OCI-LY3 (cell line): Measurements from ENCODE around the gene SBNO2.
A peak's percentile ranks its signal among the peaks of the same experiment; 100 is the strongest.

Source experiments
- H2AFZ ChIP-seq: fragments of 200-600, 300-600 bp; shearing (Covaris generic); 2 replicates; pipeline ENCODE4 v1.6.0; 2014; ENCODE audit warnings: antibody characterized with exemption, low read depth, low read length
- H3K27ac ChIP-seq: fragments of 200-600, 300-600 bp; sonication (generic); 2 replicates; pipeline ENCODE4 v1.5.1; 2014; ENCODE audit warnings: mild to moderate bottlenecking, low read length, moderate library complexity, mixed read lengths
- H3K27me3 ChIP-seq: fragments of 200-600, 300-600 bp; sonication (generic); 2 replicates; pipeline ENCODE4 v1.6.1; 2014; ENCODE audit warnings: low read depth, low read length, mixed read lengths
- H3K36me3 ChIP-seq: fragments of 200-600, 300-600 bp; sonication (generic); replicated peaks from 2 replicates; pipeline ENCODE3; 2014; ENCODE audit warnings: low read depth, low read length, mixed read lengths
- H3K4me1 ChIP-seq: fragments of 300-600, 200-600 bp; sonication (generic); 2 replicates; pipeline ENCODE4 v1.6.1; 2014; ENCODE audit warnings: low read length, mixed read lengths
- H3K4me2 ChIP-seq: fragments of 200-600, 300-600 bp; sonication (generic); 2 replicates; pipeline ENCODE4 v1.6.1; 2014; ENCODE audit warnings: low read length, mixed read lengths
- H3K4me3 ChIP-seq: fragments of 300-600, 200-600 bp; sonication (generic); 2 replicates; pipeline ENCODE4 v1.5.1; 2014; ENCODE audit warnings: antibody characterized with exemption, mild to moderate bottlenecking, low read length, moderate library complexity
- H3K79me2 ChIP-seq: fragments of 300-600, 200-600 bp; shearing (Covaris generic); 2 replicates; pipeline ENCODE4 v1.6.1; 2014; ENCODE audit warnings: mild to moderate bottlenecking, low read length, mixed read lengths
- H3K9ac ChIP-seq: fragments of 300-600, 200-600 bp; shearing (Covaris generic); 2 replicates; pipeline ENCODE4 v1.6.0; 2014; ENCODE audit warnings: mild to moderate bottlenecking, low read length, moderate library complexity
- H3K9me3 ChIP-seq: fragments of 200-600, 300-600 bp; shearing (Covaris generic); 2 replicates; pipeline ENCODE4 v1.6.1; 2014; ENCODE audit warnings: low read length, mixed read lengths; ENCODE audit not compliant: insufficient read depth
- H4K20me1 ChIP-seq: fragments of 200-600, 300-600 bp; sonication (generic); 2 replicates; pipeline ENCODE4 v1.6.1; 2016; ENCODE audit warnings: low read length, mixed read lengths; ENCODE audit not compliant: insufficient read depth
- EZH2phosphoT487 ChIP-seq: fragments of 200-600 bp; shearing (Covaris generic); IDR thresholded peaks from 2 replicates; pipeline ENCODE4 v1.6.1; 2018; ENCODE audit warnings: antibody characterized with exemption, mixed run types, low read depth
- TF ChIP-seq, protein P1 (sequence below): fragments of 200-600, 300-600 bp; sonication (generic); IDR thresholded peaks from 2 replicates; pipeline ENCODE4 v1.5.1; 2014; ENCODE audit warnings: antibody characterized with exemption, low read length, low read depth

The SBNO2 gene

DNA sequence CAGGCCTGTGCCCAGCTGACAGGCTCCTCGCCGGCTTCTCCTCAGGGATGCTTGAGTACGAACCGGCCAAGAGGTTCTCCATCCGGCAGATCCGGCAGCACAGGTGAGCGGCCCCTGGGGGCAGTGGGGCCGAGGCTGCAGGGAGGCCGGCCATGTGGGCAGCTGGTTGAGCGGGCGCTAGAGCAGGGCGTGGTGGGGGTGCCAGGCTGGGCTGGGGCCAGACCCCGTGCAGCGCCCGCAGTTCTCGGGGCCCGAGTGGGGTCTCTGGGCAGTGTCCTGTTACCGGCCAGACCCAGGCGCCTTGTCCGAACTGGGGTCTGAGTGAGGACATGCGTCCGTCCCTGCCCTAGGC, 47.8 kb upstream of the SBNO2 start:
- H3K36me3 ChIP-seq: peaks cover 11% of the 10 kb centered on the region

DNA sequence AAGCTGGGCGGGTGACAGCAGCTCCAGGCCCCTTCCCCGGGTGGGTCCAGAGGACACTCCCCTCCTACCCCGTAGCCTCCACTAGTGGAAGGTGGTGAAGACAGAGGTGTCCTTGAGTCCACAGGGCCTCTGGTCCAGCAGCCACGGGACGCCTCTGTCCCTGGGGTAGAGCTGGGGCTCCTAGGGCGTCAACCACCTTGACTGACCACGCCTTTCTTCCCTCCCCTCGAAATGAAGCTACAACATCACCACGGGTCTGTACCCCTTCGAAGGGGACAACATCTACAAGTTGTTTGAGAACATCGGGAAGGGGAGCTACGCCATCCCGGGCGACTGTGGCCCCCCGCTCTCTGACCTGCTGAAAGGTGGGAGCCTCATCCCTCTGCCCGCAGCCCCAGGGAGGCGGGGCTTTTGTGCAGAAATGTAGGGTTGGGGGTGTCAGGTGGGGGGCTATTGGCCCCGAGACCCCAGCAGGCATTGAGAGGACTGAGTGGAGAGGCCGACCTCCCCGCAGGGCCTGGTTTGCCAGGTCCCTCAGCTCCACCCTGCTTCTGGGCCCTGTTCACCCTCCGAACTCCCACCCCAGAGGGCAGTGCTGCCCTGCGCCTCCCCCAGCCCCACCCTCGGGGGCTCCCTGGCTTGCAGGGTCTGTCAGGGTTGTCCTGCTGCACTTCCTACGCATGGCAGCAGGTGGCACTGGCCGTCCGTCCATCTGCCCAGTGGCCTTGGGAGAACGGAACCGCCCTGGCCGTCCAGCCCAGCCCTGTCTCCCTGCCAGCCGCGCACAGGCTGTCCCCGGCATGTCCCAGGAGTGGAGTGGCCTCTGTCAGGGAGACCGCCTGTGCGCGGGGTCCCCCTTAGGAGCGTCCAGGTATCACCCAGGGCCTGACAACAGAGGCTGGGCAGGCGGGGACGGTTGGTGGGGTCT, 47.2 kb upstream of the SBNO2 start:
- Histone ChIP-seq H3K79me2 (peaks cover 24% of the 10 kb centered on the region), H2AFZ (no peak overlapping the region), H3K4me2 (no peak overlapping the region), H4K20me1 (peaks cover 32% of the 10 kb centered on the region), H3K36me3 (peaks cover 7% of the 10 kb centered on the region), H3K4me3 (no peak overlapping the region), H3K27me3 (no peaks in the 10 kb centered on the region), H3K4me1 (no peaks in the 10 kb centered on the region), H3K9ac (no peak overlapping the region), H3K27ac (no peak overlapping the region), H3K9me3 (no peaks in the 10 kb centered on the region)
- TF ChIP-seq, protein P1, sequence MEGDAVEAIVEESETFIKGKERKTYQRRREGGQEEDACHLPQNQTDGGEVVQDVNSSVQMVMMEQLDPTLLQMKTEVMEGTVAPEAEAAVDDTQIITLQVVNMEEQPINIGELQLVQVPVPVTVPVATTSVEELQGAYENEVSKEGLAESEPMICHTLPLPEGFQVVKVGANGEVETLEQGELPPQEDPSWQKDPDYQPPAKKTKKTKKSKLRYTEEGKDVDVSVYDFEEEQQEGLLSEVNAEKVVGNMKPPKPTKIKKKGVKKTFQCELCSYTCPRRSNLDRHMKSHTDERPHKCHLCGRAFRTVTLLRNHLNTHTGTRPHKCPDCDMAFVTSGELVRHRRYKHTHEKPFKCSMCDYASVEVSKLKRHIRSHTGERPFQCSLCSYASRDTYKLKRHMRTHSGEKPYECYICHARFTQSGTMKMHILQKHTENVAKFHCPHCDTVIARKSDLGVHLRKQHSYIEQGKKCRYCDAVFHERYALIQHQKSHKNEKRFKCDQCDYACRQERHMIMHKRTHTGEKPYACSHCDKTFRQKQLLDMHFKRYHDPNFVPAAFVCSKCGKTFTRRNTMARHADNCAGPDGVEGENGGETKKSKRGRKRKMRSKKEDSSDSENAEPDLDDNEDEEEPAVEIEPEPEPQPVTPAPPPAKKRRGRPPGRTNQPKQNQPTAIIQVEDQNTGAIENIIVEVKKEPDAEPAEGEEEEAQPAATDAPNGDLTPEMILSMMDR: peak; percentile 53
- TF ChIP-seq EZH2phosphoT487: no peak

More for the DNA sequence above, 47.8 kb upstream of the SBNO2 start:
- peaks cover 18% of the 10 kb centered on the region; the same call in 1 of the 2 replicates for H3K79me2 ChIP-seq
- no peaks in the 10 kb centered on the region for H3K27me3 ChIP-seq
- H4K20me1 ChIP-seq: peaks cover 29% of the 10 kb centered on the region
- no peaks in the 10 kb centered on the region for H3K9me3 ChIP-seq
- H3K4me1 ChIP-seq: no peaks in the 10 kb centered on the region
- TF ChIP-seq, protein P1: no peak
- TF ChIP-seq EZH2phosphoT487: no peak
- no peak overlapping the region for H2AFZ ChIP-seq
- H3K27ac ChIP-seq: no peak overlapping the region
- H3K4me3 ChIP-seq: no peak overlapping the region
- no peak overlapping the region for H3K9ac ChIP-seq
- H3K4me2 ChIP-seq: no peak overlapping the region

DNA sequence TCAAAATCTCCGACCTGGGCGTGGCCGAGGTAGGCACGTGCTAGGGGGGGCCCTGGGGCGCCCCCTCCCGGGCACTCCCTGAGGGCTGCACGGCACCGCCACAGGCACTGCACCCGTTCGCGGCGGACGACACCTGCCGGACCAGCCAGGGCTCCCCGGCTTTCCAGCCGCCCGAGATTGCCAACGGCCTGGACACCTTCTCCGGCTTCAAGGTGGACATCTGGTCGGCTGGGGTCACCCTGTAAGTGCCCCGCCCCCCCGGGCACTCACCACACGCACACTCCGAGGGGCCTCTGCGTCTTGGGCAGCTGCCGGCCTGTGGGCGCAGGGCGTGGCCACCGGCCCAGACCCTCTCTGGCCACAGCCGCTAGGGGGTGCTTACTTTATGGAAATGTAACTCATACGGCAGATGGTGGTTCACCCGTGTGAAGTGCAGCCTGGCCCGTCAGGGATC, 46.4 kb upstream of the SBNO2 start:
- no peak overlapping the region for H2AFZ ChIP-seq
- TF ChIP-seq EZH2phosphoT487: no peak
- TF ChIP-seq, protein P1: peak; percentile 60
- H3K4me3 ChIP-seq: no peak overlapping the region
- H4K20me1 ChIP-seq: peaks cover 32% of the 10 kb centered on the region
- no peak overlapping the region for H3K27ac ChIP-seq
- no peaks in the 10 kb centered on the region for H3K27me3 ChIP-seq
- no peaks in the 10 kb centered on the region for H3K9me3 ChIP-seq
- H3K4me2 ChIP-seq: no peak overlapping the region
- peaks cover 29% of the 10 kb centered on the region for H3K79me2 ChIP-seq
- H3K36me3 ChIP-seq: peaks cover 7% of the 10 kb centered on the region
- H3K9ac ChIP-seq: no peak overlapping the region
- H3K4me1 ChIP-seq: no peaks in the 10 kb centered on the region

DNA sequence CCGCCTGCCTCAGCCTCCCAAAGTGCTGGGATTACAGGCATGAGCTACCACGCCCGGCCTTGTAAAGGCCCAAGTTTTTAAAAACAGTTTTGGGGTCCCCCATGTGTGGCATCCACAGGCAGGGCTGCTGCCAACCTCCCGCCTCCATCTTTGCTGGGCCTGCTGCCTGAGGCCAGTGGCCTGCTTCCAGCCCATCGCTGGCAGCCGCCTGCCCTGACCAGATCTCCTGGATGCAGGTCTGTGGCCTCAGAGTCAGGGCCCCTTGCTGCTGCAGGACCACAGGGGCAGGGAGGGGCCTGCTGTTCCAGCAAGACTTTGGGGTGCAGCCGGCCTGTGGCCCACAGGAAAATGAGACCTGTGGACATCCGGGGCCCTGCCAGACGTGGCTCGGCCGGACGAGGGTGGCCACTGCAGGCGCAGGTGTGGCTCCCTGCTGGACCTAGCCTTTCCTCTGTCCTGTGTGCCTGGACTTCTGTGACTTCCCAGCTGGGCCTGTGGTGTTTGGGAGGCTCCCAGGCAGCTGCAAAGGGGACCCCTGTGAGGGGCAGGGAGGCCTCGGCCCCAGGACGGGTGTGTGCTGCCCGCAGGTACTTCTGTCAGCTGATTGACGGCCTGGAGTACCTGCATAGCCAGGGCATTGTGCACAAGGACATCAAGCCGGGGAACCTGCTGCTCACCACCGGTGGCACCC, 45.9 kb upstream of the SBNO2 start:
- TF ChIP-seq, protein P1: no peak
- no peak for TF ChIP-seq EZH2phosphoT487
- H4K20me1 ChIP-seq: peaks cover 37% of the 10 kb centered on the region
- peaks cover 35% of the 10 kb centered on the region for H3K79me2 ChIP-seq
- H3K27me3 ChIP-seq: no peaks in the 10 kb centered on the region
- H3K4me2 ChIP-seq: no peak overlapping the region
- peaks cover 7% of the 10 kb centered on the region for H3K36me3 ChIP-seq
- H3K27ac ChIP-seq: no peak overlapping the region
- no peak overlapping the region for H2AFZ ChIP-seq
- H3K4me3 ChIP-seq: no peak overlapping the region
- no peaks in the 10 kb centered on the region for H3K4me1 ChIP-seq
- H3K9ac ChIP-seq: no peak overlapping the region
- H3K9me3 ChIP-seq: no peaks in the 10 kb centered on the region
